PC-3 (cell line): ENCODE measurements around the gene CZIB.

Experiments
- CTCF ChIP-seq: fragments of 300-600 bp; sonication (generic); conservative IDR thresholded peaks from 2 replicates; pipeline ENCODE4 v1.5.1; 2017; ENCODE audit warnings: antibody characterized with exemption, low read depth, mild to moderate bottlenecking, low read length
- EZH2 ChIP-seq: fragments of 300-600 bp; sonication (generic); IDR thresholded peaks from one replicate; pipeline ENCODE4 v1.6.1; 2017; ENCODE audit warnings: antibody characterized with exemption, mild to moderate bottlenecking, low read length; ENCODE audit not compliant: unreplicated experiment
- EZH2phosphoT487 ChIP-seq: fragments of 300-600 bp; sonication (generic); IDR thresholded peaks from 2 replicates; pipeline ENCODE4 v1.6.1; 2018; ENCODE audit warnings: mild to moderate bottlenecking, antibody characterized with exemption, low read length, borderline replicate concordance

DNA sequence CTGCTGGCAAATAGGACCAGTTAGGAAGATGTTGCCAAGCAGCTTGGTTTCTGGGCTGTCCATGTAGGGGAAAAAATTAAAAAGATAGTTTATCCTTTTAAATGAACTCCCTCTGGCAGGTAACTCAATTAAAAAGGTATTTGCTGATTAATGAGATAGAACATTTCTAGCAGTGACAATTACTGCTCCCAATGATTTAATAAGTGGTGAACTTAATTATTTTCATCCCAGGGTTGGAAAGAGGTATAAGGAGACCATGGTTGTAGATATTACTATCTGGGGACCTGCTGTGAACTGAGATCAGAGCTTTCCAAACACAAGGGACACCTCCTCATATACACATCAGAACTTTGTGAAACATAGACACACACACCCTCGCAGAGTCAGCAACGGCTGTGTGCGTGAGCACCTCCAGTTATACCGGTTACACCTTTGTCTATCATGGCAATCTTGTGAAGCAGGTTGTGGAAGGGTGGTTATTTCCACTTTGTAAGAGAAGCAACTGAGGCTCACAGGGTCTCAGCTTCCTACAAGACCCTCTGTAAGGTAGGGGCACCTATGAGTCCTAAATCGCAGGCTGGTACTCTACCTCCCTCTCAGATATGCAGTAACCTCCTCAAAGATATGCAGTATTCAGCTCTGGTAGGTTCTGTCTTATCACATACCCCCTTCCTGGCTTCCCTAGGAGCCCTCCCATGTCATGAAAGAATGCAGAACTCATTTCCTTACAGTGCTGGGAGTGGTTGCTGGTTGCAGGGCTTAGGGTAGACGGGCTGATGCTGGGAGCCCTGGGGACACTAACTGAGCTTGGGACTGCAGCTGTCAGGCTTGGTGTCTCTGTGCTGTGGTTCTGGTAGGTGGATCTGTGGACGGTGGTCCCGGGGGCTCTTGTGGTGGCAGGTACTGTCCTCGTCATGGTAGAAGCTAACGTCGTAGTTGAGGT, 36.3 kb upstream of the CZIB start:
- TF ChIP-seq CTCF (no peak), EZH2 (no peak), EZH2phosphoT487 (no peak)
